Right lobe of liver (tissue), 4 donors: ENCODE measurements around the gene SDF4.

ENCODE experiments used
- POLR2A ChIP-seq: fragments of 450-650 bp; IDR thresholded peaks from one replicate; pipeline ENCODE4 v1.6.1; 2017; ENCODE audit warnings: antibody characterized with exemption, mild to moderate bottlenecking
- TF ChIP-seq, protein P1 (sequence below), 4 donors: fragments of 200-600 bp in 3 of 4; fragments of 450-650 bp in 1 of 4; IDR thresholded peaks; one replicate each; pipeline versions ENCODE4 v1.5.1 to v1.8.0; 2016 to 2022; ENCODE audit warnings: antibody characterized with exemption in 4 of 4, mild to moderate bottlenecking in 2 of 4
- donor health status: DM: no; HTN: no; CAD: no.
- donor health status: DM: no; HTN: no; CAD: no.
- donor health status: DM: no; HTN: yes; CAD: no.

- TF ChIP-seq, protein P1, sequence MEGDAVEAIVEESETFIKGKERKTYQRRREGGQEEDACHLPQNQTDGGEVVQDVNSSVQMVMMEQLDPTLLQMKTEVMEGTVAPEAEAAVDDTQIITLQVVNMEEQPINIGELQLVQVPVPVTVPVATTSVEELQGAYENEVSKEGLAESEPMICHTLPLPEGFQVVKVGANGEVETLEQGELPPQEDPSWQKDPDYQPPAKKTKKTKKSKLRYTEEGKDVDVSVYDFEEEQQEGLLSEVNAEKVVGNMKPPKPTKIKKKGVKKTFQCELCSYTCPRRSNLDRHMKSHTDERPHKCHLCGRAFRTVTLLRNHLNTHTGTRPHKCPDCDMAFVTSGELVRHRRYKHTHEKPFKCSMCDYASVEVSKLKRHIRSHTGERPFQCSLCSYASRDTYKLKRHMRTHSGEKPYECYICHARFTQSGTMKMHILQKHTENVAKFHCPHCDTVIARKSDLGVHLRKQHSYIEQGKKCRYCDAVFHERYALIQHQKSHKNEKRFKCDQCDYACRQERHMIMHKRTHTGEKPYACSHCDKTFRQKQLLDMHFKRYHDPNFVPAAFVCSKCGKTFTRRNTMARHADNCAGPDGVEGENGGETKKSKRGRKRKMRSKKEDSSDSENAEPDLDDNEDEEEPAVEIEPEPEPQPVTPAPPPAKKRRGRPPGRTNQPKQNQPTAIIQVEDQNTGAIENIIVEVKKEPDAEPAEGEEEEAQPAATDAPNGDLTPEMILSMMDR (IDR thresholded peaks at IDR 0.05): no peak
- no peak for TF ChIP-seq POLR2A
These were observed 63.9 kb downstream of the SDF4 start for GRCh38 chr1:1167841-1168450.
